ENCODE results near the gene ANKRD33B.

The ANKRD33B gene

GRCh38 chr5:10662083-10662482, 98.2 kb downstream of the ANKRD33B start:
- no peak for DNase-seq

GRCh38 chr5:10662661-10663488, 99.0 kb downstream of the ANKRD33B start:
- peak in 2 of 4 experiments; percentile 36 for DNase-seq

GRCh38 chr5:10663489-10664179, 99.8 kb downstream of the ANKRD33B start:
- DNase-seq, result no peak

- peak in 1 of 4 experiments; percentile 18 for DNase-seq
These were observed 100.4 kb downstream of the ANKRD33B start for GRCh38 chr5:10664180-10664769.

GRCh38 chr5:10665799-10666198, 101.9 kb downstream of the ANKRD33B start:
- DNase-seq, result no peak

- DNase-seq, result no peak
These were observed 102.8 kb downstream of the ANKRD33B start for GRCh38 chr5:10666531-10667299.

- no peak for DNase-seq
These were observed 103.7 kb downstream of the ANKRD33B start for GRCh38 chr5:10667431-10668057.

- no peak for DNase-seq
These were observed 104.8 kb downstream of the ANKRD33B start for GRCh38 chr5:10668697-10669096.

GRCh38 chr5:10669983-10670382, 106.1 kb downstream of the ANKRD33B start:
- no peak for DNase-seq

GRCh38 chr5:10671041-10672008, 107.5 kb downstream of the ANKRD33B start:
- DNase-seq, result peak; percentile 59 to 82 (median 72)

- DNase-seq, result no peak
These were observed 108.5 kb downstream of the ANKRD33B start for GRCh38 chr5:10672146-10673016.

- DNase-seq, result no peak
These were observed 109.1 kb downstream of the ANKRD33B start for GRCh38 chr5:10673017-10673389.

- DNase-seq, result no peak
These were observed 109.5 kb downstream of the ANKRD33B start for GRCh38 chr5:10673407-10673806.

GRCh38 chr5:10674096-10674495, 110.2 kb downstream of the ANKRD33B start:
- DNase-seq, result no peak

GRCh38 chr5:10674582-10674981, 110.7 kb downstream of the ANKRD33B start:
- no peak for DNase-seq

GRCh38 chr5:10675177-10675700, 111.4 kb downstream of the ANKRD33B start:
- no peak for DNase-seq

GRCh38 chr5:10676224-10676623, 112.4 kb downstream of the ANKRD33B start:
- no peak for DNase-seq

- DNase-seq, result no peak
These were observed 113.1 kb downstream of the ANKRD33B start for GRCh38 chr5:10676946-10677345.

GRCh38 chr5:10677533-10677932, 113.7 kb downstream of the ANKRD33B start:
- DNase-seq, result no peak

GRCh38 chr5:10678244-10678643, 114.4 kb downstream of the ANKRD33B start:
- DNase-seq, result no peak

All from suppressor macrophage (primary cell).